HepG2 (cell line): ENCODE measurements around the gene CNOT8. TPM values are rescaled to one million over a fixed set of nuclear protein-coding genes. Genes with fewer than 3 reads are reported as not detected.

ENCODE experiments used
- ADNP ChIP-seq: sonication (generic); formaldehyde crosslinking; IDR thresholded peaks from 2 replicates; pipeline ENCODE4 v1.4.0; 2020; ENCODE audit warnings: missing genetic modification reagents
- BCL6 ChIP-seq: IDR thresholded peaks from 2 replicates; pipeline ENCODE4 v1.6.1; 2016; ENCODE audit warnings: missing genetic modification reagents, missing compliant biosample characterization
- FOXK2 ChIP-seq: fragments of 450-650 bp; IDR thresholded peaks from 2 replicates; pipeline ENCODE4 v1.6.1; 2016
- FOXO1 ChIP-seq: sonication (generic); formaldehyde crosslinking; IDR thresholded peaks from 2 replicates; pipeline ENCODE4 v1.4.0; 2020; ENCODE audit warnings: missing genetic modification reagents
- MIER3 ChIP-seq: IDR thresholded peaks from 2 replicates; pipeline ENCODE4 v1.6.1; 2016; ENCODE audit warnings: missing compliant biosample characterization, borderline replicate concordance
- PCBP2 ChIP-seq: fragments of 200-400 bp; formaldehyde crosslinking; optimal IDR thresholded peaks from 2 replicates; pipeline ENCODE3; 2018; ENCODE audit warnings: low read length, low read depth; ENCODE audit not compliant: poor library complexity, severe bottlenecking
- RARG ChIP-seq: sonication (generic); formaldehyde crosslinking; IDR thresholded peaks from 2 replicates; pipeline ENCODE4 v1.4.0; 2020; ENCODE audit warnings: low read depth, mild to moderate bottlenecking, missing genetic modification reagents
- REL ChIP-seq: sonication (generic); formaldehyde crosslinking; conservative IDR thresholded peaks from 2 replicates; pipeline ENCODE4 v1.8.0; 2022; ENCODE audit warnings: mild to moderate bottlenecking, missing genetic modification reagents, moderate library complexity
- RFX1 ChIP-seq: fragments of 450-650 bp; IDR thresholded peaks from 2 replicates; pipeline ENCODE4 v1.6.1; 2017
- SMYD3 ChIP-seq: sonication (generic); formaldehyde crosslinking; IDR thresholded peaks from 2 replicates; pipeline ENCODE4 v1.8.1; 2023; ENCODE audit warnings: mild to moderate bottlenecking, missing genetic modification reagents
- STAG1 ChIP-seq: sonication (generic); formaldehyde crosslinking; IDR thresholded peaks from 2 replicates; pipeline ENCODE4 v1.4.0; 2020; ENCODE audit warnings: missing genetic modification reagents
- TOPORS ChIP-seq: sonication (generic); formaldehyde crosslinking; IDR thresholded peaks from 2 replicates; pipeline ENCODE4 v1.8.0; 2023; ENCODE audit warnings: mild to moderate bottlenecking, missing genetic modification reagents
- ZFP36L1 ChIP-seq: sonication (generic); formaldehyde crosslinking; IDR thresholded peaks from 2 replicates; pipeline ENCODE4 v1.8.0; 2022; ENCODE audit warnings: mild to moderate bottlenecking, missing genetic modification reagents, moderate library complexity
- ZFP36L2 ChIP-seq: sonication (generic); formaldehyde crosslinking; IDR thresholded peaks from 2 replicates; pipeline ENCODE4 v1.4.0; 2020; ENCODE audit warnings: missing genetic modification reagents
- ZNF225 ChIP-seq: sonication (generic); formaldehyde crosslinking; IDR thresholded peaks from 2 replicates; pipeline ENCODE4 v1.4.0; 2020; ENCODE audit warnings: mild to moderate bottlenecking, missing genetic modification reagents
- ZNF652 ChIP-seq: IDR thresholded peaks from 2 replicates; pipeline ENCODE4 v1.6.1; 2016; ENCODE audit warnings: low read depth, borderline replicate concordance
- ZNF841 ChIP-seq: sonication (generic); formaldehyde crosslinking; IDR thresholded peaks from 2 replicates; pipeline ENCODE4 v1.8.1; 2023; ENCODE audit warnings: missing genetic modification reagents, borderline replicate concordance
- polyA plus RNA-seq, 8 experiments: library from polyadenylated mRNA; depleted of rRNA in 3 of 8; stranded (reverse) in 7 of 8; unstranded in 1 of 8; fragments of >200 nt; fragmentation: Illumina TruSeq in 4 of 8; extraction: Trizol in 4 of 8; gene quantifications; 2 replicates each; pipeline versions ENCODE4 v1.2.1 to v1.2.3, GENCODE V29; 2011 to 2016; ENCODE audit warnings: low read depth in 4 of 8, missing spikeins in 1 of 8, mixed read lengths in 1 of 8; ENCODE audit not compliant: insufficient read depth in 1 of 8
- total RNA-seq, 5 experiments: library from RNA; depleted of rRNA; stranded (reverse); fragments of >200 nt; fragmentation: Illumina TruSeq; extraction: Trizol; gene quantifications; 2 replicates each; pipeline ENCODE4 v1.2.3, GENCODE V29; 2016; ENCODE audit warnings: low read depth in 1 of 5
- TF ChIP-seq, protein P1 (sequence below): sonication (generic); formaldehyde crosslinking; IDR thresholded peaks from 2 replicates; pipeline ENCODE4 v1.4.0; 2020; ENCODE audit warnings: mild to moderate bottlenecking, missing genetic modification reagents
- TF ChIP-seq, protein P2 (sequence below): sonication (generic); formaldehyde crosslinking; IDR thresholded peaks from one replicate; pipeline ENCODE4 v1.5.1; 2020; ENCODE audit warnings: mild to moderate bottlenecking, missing genetic modification reagents; ENCODE audit errors: not compliant biosample characterization
- TF ChIP-seq, protein P3 (sequence below): IDR thresholded peaks from 2 replicates; pipeline ENCODE4 v1.6.1; 2016
- TF ChIP-seq, protein P4 (sequence below): sonication (generic); formaldehyde crosslinking; conservative IDR thresholded peaks from 2 replicates; pipeline ENCODE4 v1.4.0; 2020; ENCODE audit warnings: mild to moderate bottlenecking, missing genetic modification reagents, moderate library complexity

CNOT8 gene
- total and polyA plus RNA-seq, 2 of the 13 experiments (the other 11 are each of a cell fraction or from before 2014, with no cell fraction given), result 37.1 to 74.9 TPM

DNA sequence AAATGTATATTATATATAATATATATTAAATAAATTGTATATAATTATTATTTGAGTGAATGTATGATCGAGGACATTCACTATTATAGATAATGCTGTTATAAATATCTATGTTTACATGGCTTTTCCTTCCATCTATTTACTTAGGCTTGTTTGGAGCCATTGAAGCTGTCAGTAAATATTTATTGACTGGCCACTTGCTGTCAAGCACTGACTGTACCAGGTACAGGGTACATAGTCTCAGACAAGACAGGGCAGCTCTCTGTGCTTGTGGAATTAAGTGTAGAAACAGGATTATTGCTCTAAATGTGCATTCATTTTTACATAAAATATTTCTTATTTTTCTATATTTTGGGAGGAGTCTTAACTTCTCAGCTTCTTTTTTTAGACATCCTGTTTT, 24.4 kb upstream of the CNOT8 start (continued):
- TF ChIP-seq, protein P1, sequence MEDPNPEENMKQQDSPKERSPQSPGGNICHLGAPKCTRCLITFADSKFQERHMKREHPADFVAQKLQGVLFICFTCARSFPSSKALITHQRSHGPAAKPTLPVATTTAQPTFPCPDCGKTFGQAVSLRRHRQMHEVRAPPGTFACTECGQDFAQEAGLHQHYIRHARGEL (CRISPR knock-in tag), result no peak
- TF ChIP-seq REL, result no peak
- TF ChIP-seq PCBP2, result no peak
- TF ChIP-seq, protein P2, sequence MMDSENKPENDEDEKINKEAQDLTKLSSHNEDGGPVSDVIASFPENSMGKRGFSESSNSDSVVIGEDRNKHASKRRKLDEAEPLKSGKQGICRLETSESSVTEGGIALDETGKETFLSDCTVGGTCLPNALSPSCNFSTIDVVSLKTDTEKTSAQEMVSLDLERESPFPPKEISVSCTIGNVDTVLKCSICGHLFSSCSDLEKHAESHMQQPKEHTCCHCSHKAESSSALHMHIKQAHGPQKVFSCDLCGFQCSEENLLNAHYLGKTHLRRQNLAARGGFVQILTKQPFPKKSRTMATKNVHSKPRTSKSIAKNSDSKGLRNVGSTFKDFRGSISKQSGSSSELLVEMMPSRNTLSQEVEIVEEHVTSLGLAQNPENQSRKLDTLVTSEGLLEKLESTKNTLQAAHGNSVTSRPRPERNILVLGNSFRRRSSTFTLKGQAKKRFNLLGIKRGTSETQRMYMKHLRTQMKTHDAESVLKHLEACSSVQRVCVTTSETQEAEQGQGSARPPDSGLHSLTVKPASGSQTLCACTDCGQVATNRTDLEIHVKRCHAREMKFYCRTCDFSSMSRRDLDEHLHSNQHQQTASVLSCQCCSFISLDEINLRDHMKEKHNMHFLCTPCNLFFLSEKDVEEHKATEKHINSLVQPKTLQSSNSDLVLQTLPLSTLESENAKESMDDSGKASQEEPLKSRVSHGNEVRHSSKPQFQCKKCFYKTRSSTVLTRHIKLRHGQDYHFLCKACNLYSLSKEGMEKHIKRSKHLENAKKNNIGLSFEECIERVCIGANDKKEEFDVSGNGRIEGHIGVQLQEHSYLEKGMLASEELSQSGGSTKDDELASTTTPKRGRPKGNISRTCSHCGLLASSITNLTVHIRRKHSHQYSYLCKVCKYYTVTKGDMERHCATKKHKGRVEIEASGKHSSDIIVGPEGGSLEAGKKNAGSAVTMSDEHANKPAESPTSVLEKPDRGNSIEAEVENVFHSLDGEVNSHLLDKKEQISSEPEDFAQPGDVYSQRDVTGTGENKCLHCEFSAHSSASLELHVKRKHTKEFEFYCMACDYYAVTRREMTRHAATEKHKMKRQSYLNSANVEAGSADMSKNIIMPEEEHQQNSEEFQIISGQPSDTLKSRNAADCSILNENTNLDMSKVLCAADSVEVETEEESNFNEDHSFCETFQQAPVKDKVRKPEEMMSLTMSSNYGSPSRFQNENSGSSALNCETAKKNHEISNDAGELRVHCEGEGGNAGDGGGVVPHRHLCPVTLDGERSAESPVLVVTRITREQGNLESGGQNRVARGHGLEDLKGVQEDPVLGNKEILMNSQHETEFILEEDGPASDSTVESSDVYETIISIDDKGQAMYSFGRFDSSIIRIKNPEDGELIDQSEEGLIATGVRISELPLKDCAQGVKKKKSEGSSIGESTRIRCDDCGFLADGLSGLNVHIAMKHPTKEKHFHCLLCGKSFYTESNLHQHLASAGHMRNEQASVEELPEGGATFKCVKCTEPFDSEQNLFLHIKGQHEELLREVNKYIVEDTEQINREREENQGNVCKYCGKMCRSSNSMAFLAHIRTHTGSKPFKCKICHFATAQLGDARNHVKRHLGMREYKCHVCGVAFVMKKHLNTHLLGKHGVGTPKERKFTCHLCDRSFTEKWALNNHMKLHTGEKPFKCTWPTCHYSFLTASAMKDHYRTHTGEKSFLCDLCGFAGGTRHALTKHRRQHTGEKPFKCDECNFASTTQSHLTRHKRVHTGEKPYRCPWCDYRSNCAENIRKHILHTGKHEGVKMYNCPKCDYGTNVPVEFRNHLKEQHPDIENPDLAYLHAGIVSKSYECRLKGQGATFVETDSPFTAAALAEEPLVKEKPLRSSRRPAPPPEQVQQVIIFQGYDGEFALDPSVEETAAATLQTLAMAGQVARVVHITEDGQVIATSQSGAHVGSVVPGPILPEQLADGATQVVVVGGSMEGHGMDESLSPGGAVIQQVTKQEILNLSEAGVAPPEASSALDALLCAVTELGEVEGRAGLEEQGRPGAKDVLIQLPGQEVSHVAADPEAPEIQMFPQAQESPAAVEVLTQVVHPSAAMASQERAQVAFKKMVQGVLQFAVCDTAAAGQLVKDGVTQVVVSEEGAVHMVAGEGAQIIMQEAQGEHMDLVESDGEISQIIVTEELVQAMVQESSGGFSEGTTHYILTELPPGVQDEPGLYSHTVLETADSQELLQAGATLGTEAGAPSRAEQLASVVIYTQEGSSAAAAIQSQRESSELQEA (CRISPR knock-in tag), result no peak
- no peak for TF ChIP-seq FOXK2
- TF ChIP-seq ZNF225 (CRISPR knock-in tag), result no peak
- peak; percentile 83; the same call in 1 of the 2 replicates for TF ChIP-seq FOXO1 (CRISPR knock-in tag)
- 0 out of 2 replicates have a peak, but pooled peaks have one; percentile 36 for TF ChIP-seq MIER3 (CRISPR knock-in tag)
- TF ChIP-seq, protein P3, sequence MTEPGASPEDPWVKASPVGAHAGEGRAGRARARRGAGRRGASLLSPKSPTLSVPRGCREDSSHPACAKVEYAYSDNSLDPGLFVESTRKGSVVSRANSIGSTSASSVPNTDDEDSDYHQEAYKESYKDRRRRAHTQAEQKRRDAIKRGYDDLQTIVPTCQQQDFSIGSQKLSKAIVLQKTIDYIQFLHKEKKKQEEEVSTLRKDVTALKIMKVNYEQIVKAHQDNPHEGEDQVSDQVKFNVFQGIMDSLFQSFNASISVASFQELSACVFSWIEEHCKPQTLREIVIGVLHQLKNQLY (CRISPR knock-in tag), result peak; percentile 50; the same call in 1 of the 2 replicates
- TF ChIP-seq RFX1, result no peak
- TF ChIP-seq ZFP36L2 (CRISPR knock-in tag), result no peak
- TF ChIP-seq ZNF652 (CRISPR knock-in tag), result no peak
- TF ChIP-seq, protein P4, sequence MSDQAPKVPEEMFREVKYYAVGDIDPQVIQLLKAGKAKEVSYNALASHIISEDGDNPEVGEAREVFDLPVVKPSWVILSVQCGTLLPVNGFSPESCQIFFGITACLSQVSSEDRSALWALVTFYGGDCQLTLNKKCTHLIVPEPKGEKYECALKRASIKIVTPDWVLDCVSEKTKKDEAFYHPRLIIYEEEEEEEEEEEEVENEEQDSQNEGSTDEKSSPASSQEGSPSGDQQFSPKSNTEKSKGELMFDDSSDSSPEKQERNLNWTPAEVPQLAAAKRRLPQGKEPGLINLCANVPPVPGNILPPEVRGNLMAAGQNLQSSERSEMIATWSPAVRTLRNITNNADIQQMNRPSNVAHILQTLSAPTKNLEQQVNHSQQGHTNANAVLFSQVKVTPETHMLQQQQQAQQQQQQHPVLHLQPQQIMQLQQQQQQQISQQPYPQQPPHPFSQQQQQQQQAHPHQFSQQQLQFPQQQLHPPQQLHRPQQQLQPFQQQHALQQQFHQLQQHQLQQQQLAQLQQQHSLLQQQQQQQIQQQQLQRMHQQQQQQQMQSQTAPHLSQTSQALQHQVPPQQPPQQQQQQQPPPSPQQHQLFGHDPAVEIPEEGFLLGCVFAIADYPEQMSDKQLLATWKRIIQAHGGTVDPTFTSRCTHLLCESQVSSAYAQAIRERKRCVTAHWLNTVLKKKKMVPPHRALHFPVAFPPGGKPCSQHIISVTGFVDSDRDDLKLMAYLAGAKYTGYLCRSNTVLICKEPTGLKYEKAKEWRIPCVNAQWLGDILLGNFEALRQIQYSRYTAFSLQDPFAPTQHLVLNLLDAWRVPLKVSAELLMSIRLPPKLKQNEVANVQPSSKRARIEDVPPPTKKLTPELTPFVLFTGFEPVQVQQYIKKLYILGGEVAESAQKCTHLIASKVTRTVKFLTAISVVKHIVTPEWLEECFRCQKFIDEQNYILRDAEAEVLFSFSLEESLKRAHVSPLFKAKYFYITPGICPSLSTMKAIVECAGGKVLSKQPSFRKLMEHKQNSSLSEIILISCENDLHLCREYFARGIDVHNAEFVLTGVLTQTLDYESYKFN (CRISPR knock-in tag), result peak; percentile 88
- TF ChIP-seq TOPORS (CRISPR knock-in tag), result no peak
- no peak for TF ChIP-seq ADNP (CRISPR knock-in tag)
- no peak for TF ChIP-seq ZNF841
- TF ChIP-seq SMYD3, result no peak
- TF ChIP-seq STAG1 (CRISPR knock-in tag), result no peak
- TF ChIP-seq BCL6 (CRISPR knock-in tag), result peak; percentile 94
- TF ChIP-seq RARG (CRISPR knock-in tag), result no peak
- TF ChIP-seq ZFP36L1 (CRISPR knock-in tag), result no peak
